ENCODE results near the gene ARHGAP5.

Gene ARHGAP5

GRCh38 chr14:32076278-32077080 is 625 bp upstream of the ARHGAP5 start:
- in situ Hi-C loops (cut with MboI; ENCODE audit: low sequenced_read_pairs), result no loop called here

GRCh38 chr14:32078023-32078857 is 1.1 kb downstream of the ARHGAP5 start:
- in situ Hi-C loops (cut with MboI; ENCODE audit: low sequenced_read_pairs), result no loop called here

- in situ Hi-C loops (cut with MboI; ENCODE audit: low sequenced_read_pairs), result no loop called here
Observed at GRCh38 chr14:32078858-32079216, 1.7 kb downstream of the ARHGAP5 start.

GRCh38 chr14:32079264-32079663 is 2.2 kb downstream of the ARHGAP5 start:
- in situ Hi-C loops (cut with MboI; ENCODE audit: low sequenced_read_pairs), result no loop called here

GRCh38 chr14:32080001-32080510 is 3.0 kb downstream of the ARHGAP5 start:
- in situ Hi-C loops (cut with MboI; ENCODE audit: low sequenced_read_pairs), result no loop called here

- in situ Hi-C loops (cut with MboI; ENCODE audit: low sequenced_read_pairs), result no loop called here
Observed at GRCh38 chr14:32081901-32082300, 4.8 kb downstream of the ARHGAP5 start.

GRCh38 chr14:32083315-32083624 is 6.2 kb downstream of the ARHGAP5 start:
- in situ Hi-C loops (cut with MboI; ENCODE audit: low sequenced_read_pairs), result no loop called here

- in situ Hi-C loops (cut with MboI; ENCODE audit: low sequenced_read_pairs), result no loop called here
Observed at GRCh38 chr14:32083789-32084188, 6.7 kb downstream of the ARHGAP5 start.

GRCh38 chr14:32085182-32085844 is 8.2 kb downstream of the ARHGAP5 start:
- in situ Hi-C loops (cut with MboI; ENCODE audit: low sequenced_read_pairs), result no loop called here

- in situ Hi-C loops (cut with MboI; ENCODE audit: low sequenced_read_pairs), result no loop called here
Observed at GRCh38 chr14:32085845-32086383, 8.8 kb downstream of the ARHGAP5 start.

- in situ Hi-C loops (cut with MboI; ENCODE audit: low sequenced_read_pairs), result no loop called here
Observed at GRCh38 chr14:32087173-32087861, 10.2 kb downstream of the ARHGAP5 start.

- in situ Hi-C loops (cut with MboI; ENCODE audit: low sequenced_read_pairs), result no loop called here
Observed at GRCh38 chr14:32087907-32088306, 10.8 kb downstream of the ARHGAP5 start.

- in situ Hi-C loops (cut with MboI; ENCODE audit: low sequenced_read_pairs), result no loop called here
Observed at GRCh38 chr14:32090686-32091085, 13.6 kb downstream of the ARHGAP5 start.

GRCh38 chr14:32099473-32099872 is 22.4 kb downstream of the ARHGAP5 start:
- in situ Hi-C loops (cut with MboI; ENCODE audit: low sequenced_read_pairs), result no loop called here

- in situ Hi-C loops (cut with MboI; ENCODE audit: low sequenced_read_pairs), result no loop called here
Observed at GRCh38 chr14:32100175-32100574, 23.1 kb downstream of the ARHGAP5 start.

- in situ Hi-C loops (cut with MboI; ENCODE audit: low sequenced_read_pairs), result no loop called here
Observed at GRCh38 chr14:32102152-32102787, 25.2 kb downstream of the ARHGAP5 start.

GRCh38 chr14:32102968-32103367 is 25.9 kb downstream of the ARHGAP5 start:
- in situ Hi-C loops (cut with MboI; ENCODE audit: low sequenced_read_pairs), result no loop called here

GRCh38 chr14:32104308-32104707 is 27.2 kb downstream of the ARHGAP5 start:
- in situ Hi-C loops (cut with MboI; ENCODE audit: low sequenced_read_pairs), result no loop called here

GRCh38 chr14:32104803-32105202 is 27.7 kb downstream of the ARHGAP5 start:
- in situ Hi-C loops (cut with MboI; ENCODE audit: low sequenced_read_pairs), result no loop called here
